Activated naive CD8-positive, alpha-beta T cell treated with anti-CD3 and anti-CD28 coated beads, Interleukin-2, amount 10 ng/mL, durations not matched to agents 7 days and 5 days (primary cell): ENCODE data around the gene STX18. TPM values are rescaled to one million over a fixed set of nuclear protein-coding genes. Genes with fewer than 3 reads are reported as not detected.

Experiments
- ATAC-seq: fragments of 150-1000 bp; cut with Tn5 transposase; one replicate; pipeline ENCODE4 v1.10.0; 2021; ENCODE audit warnings: low read depth, moderate library complexity
- POLR2A ChIA-PET: fragments of 350-600 bp; sonication (Branson Sonifier 250); formaldehyde crosslinking; loops from one replicate; lab custom pipeline; 2021; ENCODE audit warnings: antibody characterized with exemption; lab: Charles Lee
- DNase-seq: peaks from one replicate; pipeline ENCODE4 v3.0.0; 2021
- H3K27ac Mint-ChIP-seq: one replicate; pipeline ENCODE4 v1.8.0; 2022; ENCODE audit warnings: mild to moderate bottlenecking, mixed read lengths
- H3K27me3 Mint-ChIP-seq: one replicate; pipeline ENCODE4 v1.8.0; 2022; ENCODE audit warnings: mild to moderate bottlenecking, moderate library complexity, mixed read lengths
- H3K36me3 Mint-ChIP-seq: one replicate; pipeline ENCODE4 v1.8.0; 2021; ENCODE audit warnings: mild to moderate bottlenecking, mixed read lengths
- H3K4me1 Mint-ChIP-seq: one replicate; pipeline ENCODE4 v1.8.0; 2021; ENCODE audit warnings: mixed read lengths
- H3K4me3 Mint-ChIP-seq: one replicate; pipeline ENCODE4 v1.8.0; 2022; ENCODE audit warnings: mild to moderate bottlenecking, moderate library complexity, mixed read lengths
- H3K9me3 Mint-ChIP-seq: one replicate; pipeline ENCODE4 v1.8.0; 2021; ENCODE audit warnings: mixed read lengths
- total RNA-seq, 2 experiments: library from RNA; stranded (reverse); gene quantifications; one replicate each; pipeline ENCODE4 v1.2.3, GENCODE V29; 2021

The STX18 gene
- total RNA-seq, 2 experiments from 2014 or later, result 26.5 to 27.1 TPM

DNA sequence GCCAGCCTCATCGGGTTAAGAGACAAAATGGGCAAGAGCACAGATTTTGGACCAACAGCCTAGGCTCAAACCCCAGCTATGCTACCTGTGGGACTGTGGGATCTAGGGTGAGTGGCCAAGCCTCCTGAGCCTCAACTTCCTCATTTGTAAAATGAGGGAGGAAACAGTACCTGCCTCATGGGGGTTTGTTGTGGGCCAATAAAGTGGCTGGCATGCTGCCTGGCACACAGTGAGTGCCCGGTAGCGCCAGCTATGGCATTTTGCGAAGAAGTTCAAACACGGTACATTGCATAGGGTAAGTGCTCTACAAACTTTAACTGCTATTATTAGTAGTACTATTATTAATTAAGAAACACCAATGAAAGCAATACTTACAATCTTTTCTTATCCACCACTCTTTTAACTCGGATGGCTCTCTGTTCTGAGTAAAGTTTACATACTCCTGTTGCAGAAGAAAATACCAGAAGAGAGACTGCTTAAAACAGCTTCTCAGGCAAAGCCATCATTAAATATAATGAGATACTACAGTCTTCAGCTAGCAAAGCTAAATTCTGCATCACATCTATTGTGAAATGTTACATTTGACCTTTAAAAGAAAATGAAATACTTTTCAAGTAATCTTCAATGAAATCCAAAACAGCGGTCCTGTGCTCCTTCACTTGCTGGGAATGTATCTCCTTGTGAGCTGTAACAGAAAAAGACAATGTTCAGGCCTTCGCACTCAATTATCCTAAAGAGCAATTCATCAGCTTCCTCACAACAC is 84.9 kb downstream of the STX18 start:
- ATAC-seq (no peak), DNase-seq (no peak)
- H3K4me3 Mint-ChIP-seq, result no peak overlapping the region
- POLR2A ChIA-PET, result no interaction called here
- no peak overlapping the region for H3K27ac Mint-ChIP-seq
- H3K27me3 Mint-ChIP-seq, result no peaks in the 10 kb centered on the region
- no peaks in the 10 kb centered on the region for H3K9me3 Mint-ChIP-seq
- peaks cover 2% of the 10 kb centered on the region for H3K36me3 Mint-ChIP-seq
- H3K4me1 Mint-ChIP-seq, result peaks cover 4% of the 10 kb centered on the region

DNA sequence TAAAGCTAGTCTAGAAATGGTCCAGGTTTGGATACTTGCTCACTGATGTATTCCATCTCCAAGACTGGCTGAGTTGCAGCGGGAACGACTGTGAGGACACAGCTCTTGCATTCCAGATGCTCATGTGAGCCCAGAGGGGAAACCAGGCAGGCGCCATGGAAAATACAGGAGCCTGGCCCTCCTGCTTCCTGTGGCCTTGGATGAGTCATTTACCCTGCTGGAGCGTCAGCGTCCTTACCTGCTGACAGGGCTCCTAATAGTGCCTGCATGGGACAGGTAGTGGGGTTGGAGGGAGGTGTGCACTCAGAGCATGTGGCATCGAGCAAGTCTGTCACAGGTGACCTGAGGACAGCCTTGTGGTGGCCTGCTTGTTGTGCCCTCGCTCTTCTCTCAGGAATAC is 85.5 kb downstream of the STX18 start:
- Mint-ChIP-seq H3K27me3 (no peaks in the 10 kb centered on the region), H3K4me1 (no peaks in the 10 kb centered on the region), H3K27ac (no peak overlapping the region), H3K4me3 (no peak overlapping the region), H3K9me3 (no peaks in the 10 kb centered on the region), H3K36me3 (peaks cover 7% of the 10 kb centered on the region)
- DNase-seq (no peak), ATAC-seq (no peak)
- POLR2A ChIA-PET, result no interaction called here

DNA sequence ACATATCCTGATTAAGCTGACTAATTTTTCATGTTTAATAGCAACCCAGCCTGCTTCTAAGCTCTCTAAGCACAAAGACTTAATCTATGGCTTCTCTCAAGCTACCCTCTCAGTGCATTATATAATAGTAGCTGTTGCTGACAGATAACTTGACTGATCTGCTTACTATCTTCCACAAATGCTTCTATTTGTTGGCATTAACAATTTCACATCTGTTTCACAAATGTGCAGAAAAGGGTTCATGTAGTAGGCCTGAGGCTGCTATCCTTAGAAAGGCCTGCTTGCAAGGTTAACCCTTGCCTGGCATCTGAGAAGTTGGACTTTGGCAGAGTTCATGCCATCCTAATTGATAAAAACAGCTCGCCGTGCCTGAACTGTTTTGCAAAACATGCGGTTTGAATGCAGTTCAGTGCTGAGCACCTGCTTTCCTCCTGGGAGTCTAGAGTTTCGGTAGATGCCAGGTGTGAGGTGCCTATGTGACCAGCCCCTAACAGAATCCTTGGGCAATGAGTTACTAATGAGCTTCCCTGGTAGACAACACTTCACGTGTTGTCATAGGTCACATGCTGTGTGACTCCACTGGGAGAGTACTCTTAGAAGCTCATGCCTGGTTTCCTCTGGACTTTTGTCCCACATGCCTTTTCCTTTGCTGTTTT is 86.5 kb downstream of the STX18 start:
- Mint-ChIP-seq H3K4me1 (no peaks in the 10 kb centered on the region), H3K27me3 (no peaks in the 10 kb centered on the region), H3K27ac (no peak overlapping the region), H3K36me3 (peaks cover 7% of the 10 kb centered on the region), H3K4me3 (no peak overlapping the region), H3K9me3 (no peaks in the 10 kb centered on the region)
- DNase-seq, result no peak
- POLR2A ChIA-PET, result no interaction called here
- no peak for ATAC-seq

DNA sequence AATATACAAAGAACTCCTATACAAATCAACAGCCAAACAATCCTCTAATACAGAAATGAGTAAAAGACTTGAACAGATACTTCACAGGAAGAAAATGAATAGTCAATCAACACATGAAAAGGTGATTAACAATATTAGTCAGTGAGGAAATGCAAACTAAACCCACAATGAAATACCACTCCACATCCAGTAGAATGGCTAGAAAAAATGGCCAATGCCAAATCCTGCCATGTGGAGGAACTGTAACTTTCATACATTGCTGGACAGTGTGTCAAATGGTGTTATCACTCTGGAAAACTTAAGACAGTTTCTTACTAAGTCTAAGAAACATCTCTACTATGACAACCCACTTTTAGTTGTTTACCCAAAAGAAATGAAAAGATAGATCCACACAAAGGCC is 95.4 kb downstream of the STX18 start:
- no peak overlapping the region for H3K27ac Mint-ChIP-seq
- H3K36me3 Mint-ChIP-seq, result peaks cover 9% of the 10 kb centered on the region
- no peaks in the 10 kb centered on the region for H3K27me3 Mint-ChIP-seq
- H3K4me3 Mint-ChIP-seq, result no peak overlapping the region
- DNase-seq, result no peak
- H3K9me3 Mint-ChIP-seq, result no peaks in the 10 kb centered on the region
- no peaks in the 10 kb centered on the region for H3K4me1 Mint-ChIP-seq
- no peak for ATAC-seq
- POLR2A ChIA-PET, result no interaction called here

DNA sequence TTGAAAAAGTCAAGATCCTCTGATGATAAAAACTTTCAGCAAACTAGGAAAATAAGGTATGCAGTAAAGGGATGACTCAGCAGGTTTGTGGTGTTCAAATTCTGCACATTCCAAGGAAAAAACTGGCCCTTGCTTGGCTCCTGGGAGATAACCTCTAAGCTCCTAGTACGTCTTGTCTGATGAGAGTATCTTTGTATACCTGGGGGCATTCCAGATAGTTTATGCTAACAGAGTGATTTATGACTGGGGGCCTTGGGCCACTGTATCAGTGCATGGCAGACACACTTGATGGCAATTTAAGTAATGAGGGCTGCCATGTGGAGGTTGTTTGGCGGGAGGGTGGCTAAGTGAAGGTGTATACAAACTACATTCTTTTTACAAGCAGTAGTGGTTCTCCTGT is 98.0 kb downstream of the STX18 start:
- H3K27ac Mint-ChIP-seq, result no peak overlapping the region

DNA sequence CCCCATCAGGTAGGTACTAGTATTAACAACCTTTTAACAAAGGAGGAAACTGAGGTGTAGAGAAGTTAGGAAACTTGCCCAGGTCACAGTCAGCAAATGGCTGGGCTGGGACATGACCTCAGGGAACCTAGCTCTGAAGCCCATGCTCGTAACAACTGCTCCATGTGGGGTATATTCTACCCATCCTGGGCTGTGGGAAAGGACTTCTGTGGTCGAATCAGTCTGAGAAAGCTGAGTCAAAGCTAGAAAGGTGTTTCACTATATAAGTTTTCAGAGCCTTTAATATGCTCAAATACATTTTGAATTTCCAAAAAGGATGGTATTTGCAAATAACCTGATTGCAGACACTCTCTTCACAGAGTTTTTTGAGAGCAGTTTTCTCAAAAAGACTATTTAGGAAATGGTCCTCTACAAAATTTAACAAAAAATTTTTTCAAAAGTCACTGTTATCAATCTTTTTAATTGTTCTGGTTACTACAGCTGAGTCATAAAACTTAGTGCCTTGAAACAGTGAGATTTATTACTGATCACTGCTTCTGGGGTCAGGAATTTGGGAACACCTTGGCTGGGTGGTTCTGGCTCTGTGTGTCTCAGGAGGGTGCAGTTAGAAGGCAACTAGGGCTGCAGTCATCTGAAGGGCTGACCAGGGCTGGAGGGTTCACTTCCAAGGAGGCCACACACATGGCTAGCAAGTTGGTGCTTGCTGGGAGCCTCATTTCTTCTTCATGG is 101.4 kb downstream of the STX18 start:
- peaks cover 8% of the 10 kb centered on the region for H3K36me3 Mint-ChIP-seq
- DNase-seq (no peak), ATAC-seq (no peak)
- peaks cover 3% of the 10 kb centered on the region for H3K4me1 Mint-ChIP-seq
- no peak overlapping the region for H3K4me3 Mint-ChIP-seq
- H3K27me3 Mint-ChIP-seq, result no peaks in the 10 kb centered on the region
- H3K27ac Mint-ChIP-seq, result no peak overlapping the region
- no peaks in the 10 kb centered on the region for H3K9me3 Mint-ChIP-seq
- POLR2A ChIA-PET, result no interaction called here

More for the DNA sequence above, 98.0 kb downstream of the STX18 start:
- Mint-ChIP-seq H3K27me3 (no peaks in the 10 kb centered on the region), H3K9me3 (no peaks in the 10 kb centered on the region), H3K4me3 (no peak overlapping the region), H3K4me1 (peaks cover 3% of the 10 kb centered on the region), H3K36me3 (peaks cover 8% of the 10 kb centered on the region)
- ATAC-seq, result no peak
- DNase-seq, result no peak
- POLR2A ChIA-PET, result no interaction called here

DNA sequence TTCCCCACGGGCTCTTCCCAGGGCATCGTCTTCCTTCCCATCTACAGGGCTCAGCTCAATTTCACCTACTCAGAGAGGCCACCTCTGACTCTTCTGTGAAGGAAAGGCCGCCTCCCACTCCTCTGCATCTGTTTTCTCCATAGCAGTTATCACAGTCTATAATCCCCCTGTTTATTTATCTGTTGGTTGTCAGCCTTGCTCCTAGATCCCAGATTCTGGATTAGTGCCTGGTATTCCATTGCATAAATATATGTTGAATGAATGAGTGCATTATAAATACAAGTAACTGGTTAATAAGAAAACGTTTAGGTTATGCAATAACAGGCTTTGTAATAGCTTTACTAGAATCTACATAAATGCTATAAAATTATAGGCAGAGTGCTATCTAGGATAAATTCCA is 102.1 kb downstream of the STX18 start:
- POLR2A ChIA-PET, result no interaction called here
- peaks cover 3% of the 10 kb centered on the region for H3K4me1 Mint-ChIP-seq
- no peak overlapping the region for H3K27ac Mint-ChIP-seq
- ATAC-seq (no peak), DNase-seq (no peak)
- H3K27me3 Mint-ChIP-seq, result no peaks in the 10 kb centered on the region
- H3K9me3 Mint-ChIP-seq, result no peaks in the 10 kb centered on the region
- H3K36me3 Mint-ChIP-seq, result peaks cover 7% of the 10 kb centered on the region
- no peak overlapping the region for H3K4me3 Mint-ChIP-seq

DNA sequence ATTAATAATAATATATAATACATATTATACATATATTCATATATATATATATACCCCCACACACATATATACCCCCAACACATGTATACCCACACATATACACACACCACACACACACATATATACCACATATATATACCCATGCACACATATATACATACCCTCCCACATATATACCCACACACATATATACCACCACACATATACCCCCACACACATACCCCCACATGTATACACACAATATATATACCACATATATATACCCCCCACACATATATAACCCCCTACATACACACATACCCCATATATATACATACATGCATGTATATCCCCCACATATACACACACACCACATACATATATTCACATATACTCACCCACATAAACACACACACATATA is 103.0 kb downstream of the STX18 start:
- peaks cover 3% of the 10 kb centered on the region for H3K4me1 Mint-ChIP-seq
- POLR2A ChIA-PET, result no interaction called here
- ATAC-seq, result no peak

DNA sequence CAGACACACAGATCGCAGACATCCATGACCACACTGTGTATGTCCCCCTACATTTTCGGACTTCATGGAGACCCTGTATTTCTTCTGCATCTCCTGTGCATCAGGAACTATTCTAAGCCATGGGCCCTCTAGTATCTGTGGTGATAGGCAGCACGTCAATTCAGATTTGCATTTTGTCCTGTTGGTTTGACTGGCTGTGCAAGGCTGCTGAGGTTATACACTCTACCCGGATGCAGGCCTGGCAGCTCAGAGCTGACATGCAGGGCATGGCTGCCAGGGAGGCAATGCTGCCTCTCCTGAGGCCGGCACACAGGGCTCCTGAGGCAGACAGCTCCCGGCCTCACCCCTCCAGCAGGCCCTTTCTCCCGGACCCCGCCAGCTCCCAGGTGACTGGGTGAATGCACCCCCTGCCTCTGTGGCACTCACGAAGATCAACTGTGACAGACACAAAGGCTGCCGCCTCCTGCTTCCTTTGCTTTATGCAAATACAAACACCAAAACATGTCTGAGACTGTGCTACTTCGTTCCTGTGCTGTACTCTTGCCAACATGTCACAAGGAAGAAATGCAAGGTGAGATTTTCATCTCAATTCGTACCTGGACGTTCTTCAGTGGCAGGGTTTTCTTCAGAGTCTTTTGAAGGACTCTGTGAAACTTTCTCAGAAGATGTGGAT is 103.9 kb downstream of the STX18 start:
- Mint-ChIP-seq H3K36me3 (peaks cover 2% of the 10 kb centered on the region), H3K4me1 (peaks cover 3% of the 10 kb centered on the region), H3K27ac (no peak overlapping the region), H3K9me3 (no peaks in the 10 kb centered on the region), H3K27me3 (no peaks in the 10 kb centered on the region), H3K4me3 (no peak overlapping the region)
- POLR2A ChIA-PET, result no interaction called here
- ATAC-seq, result no peak
- DNase-seq, result no peak

More for the DNA sequence above, 103.0 kb downstream of the STX18 start:
- DNase-seq, result no peak
- no peaks in the 10 kb centered on the region for H3K9me3 Mint-ChIP-seq
- no peak overlapping the region for H3K4me3 Mint-ChIP-seq
- H3K27me3 Mint-ChIP-seq, result no peaks in the 10 kb centered on the region
- H3K27ac Mint-ChIP-seq, result no peak overlapping the region
- H3K36me3 Mint-ChIP-seq, result peaks cover 3% of the 10 kb centered on the region

DNA sequence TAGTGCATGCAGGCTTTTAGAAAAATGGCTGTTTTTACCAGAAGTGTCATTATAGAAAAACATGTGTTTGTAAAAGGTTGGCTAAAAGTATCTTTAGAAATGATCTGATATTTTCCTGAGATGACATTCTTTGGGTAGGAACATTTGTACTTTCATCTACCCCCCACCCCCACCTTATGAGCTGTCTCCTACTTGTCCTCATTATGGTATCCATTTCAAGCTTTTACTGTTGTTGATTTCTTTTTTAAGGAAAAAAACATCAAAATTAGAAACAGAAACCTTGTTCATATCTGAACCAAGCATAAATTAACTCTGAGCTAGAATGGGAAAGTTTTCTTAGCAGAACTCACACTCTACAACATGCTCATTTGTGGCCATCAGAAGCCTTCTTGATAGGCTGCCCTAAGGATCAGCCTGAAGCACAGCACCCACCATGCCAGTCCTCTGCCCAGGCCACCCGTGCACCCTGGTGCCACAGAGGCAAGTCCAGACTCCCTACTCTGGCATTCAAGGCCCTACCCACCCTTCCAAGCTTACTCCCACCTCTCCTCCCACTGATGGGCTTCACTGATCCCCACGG is 105.5 kb downstream of the STX18 start:
- Mint-ChIP-seq H3K36me3 (no peaks in the 10 kb centered on the region), H3K4me1 (peaks cover 3% of the 10 kb centered on the region), H3K4me3 (no peak overlapping the region), H3K9me3 (no peaks in the 10 kb centered on the region), H3K27ac (no peak overlapping the region), H3K27me3 (no peaks in the 10 kb centered on the region)
- ATAC-seq, result no peak
- POLR2A ChIA-PET, result interaction anchor here (0.6 kb wide), 2 partner anchors 12 to 149 kb away, joined by 3 read pairs; no protein-coding TSS in a partner anchor
- no peak for DNase-seq

DNA sequence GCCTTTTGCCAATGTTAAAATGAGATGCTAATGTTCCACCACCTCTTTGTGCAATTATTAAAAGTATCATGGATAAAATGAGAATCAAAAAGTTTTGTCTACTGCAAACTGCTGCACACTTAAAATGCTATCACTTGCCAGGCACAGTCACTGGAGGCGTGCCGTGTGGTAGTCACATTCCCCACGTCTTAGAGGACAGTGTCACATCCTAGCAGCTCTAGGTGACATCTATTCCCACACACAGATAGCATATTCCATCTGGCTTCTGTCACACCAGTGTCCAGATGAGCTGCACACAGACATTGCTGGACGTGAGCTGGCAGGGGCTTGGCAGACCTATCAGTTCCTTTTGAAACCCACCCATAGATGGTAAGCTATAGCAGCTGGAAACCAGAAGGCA is 107.9 kb downstream of the STX18 start:
- POLR2A ChIA-PET, result no interaction called here
- no peak overlapping the region for H3K27ac Mint-ChIP-seq
- H3K9me3 Mint-ChIP-seq, result no peaks in the 10 kb centered on the region
- DNase-seq (no peak), ATAC-seq (no peak)
- H3K36me3 Mint-ChIP-seq, result no peaks in the 10 kb centered on the region
- H3K27me3 Mint-ChIP-seq, result no peaks in the 10 kb centered on the region
- H3K4me3 Mint-ChIP-seq, result no peak overlapping the region
- H3K4me1 Mint-ChIP-seq, result peaks cover 3% of the 10 kb centered on the region

DNA sequence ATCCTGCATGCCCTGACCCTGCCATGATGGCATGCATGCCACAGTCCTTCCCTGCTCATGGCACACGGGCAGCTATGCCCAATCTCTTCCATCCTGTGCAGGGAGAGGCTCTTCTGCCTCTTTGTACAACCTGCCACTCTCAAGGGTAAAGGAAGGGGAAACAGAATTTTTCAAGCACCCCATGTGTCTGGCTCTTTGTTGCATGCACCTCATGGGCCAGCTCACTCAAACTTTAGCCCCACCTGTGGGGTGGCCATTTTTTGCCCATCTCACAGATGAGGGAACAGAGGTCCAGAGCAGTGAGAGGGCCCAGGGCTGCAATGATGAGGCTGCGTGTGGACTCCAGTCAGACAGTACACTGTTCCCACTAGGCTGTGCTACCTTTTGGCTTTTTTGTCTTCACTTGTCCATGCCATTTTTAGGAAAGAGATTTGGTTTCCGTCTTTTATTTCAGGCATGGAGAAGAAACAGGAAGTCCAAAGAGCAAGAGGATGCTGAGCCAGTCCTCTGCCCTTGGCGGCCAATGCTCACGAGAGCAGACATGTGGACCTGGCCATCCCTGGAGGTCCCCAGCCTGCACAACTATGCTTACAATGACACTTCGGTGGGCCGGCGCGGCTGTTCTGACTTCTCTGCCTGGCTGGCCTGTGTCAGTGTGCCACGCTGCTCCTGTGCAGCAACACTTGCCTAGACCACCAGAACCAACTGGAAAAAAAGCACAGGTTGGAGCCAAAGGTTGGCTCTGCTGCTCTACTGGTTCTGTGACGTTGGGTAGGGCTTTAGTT is 109.3 kb downstream of the STX18 start:
- POLR2A ChIA-PET, result no interaction called here
- no peak for DNase-seq
- H3K9me3 Mint-ChIP-seq, result no peaks in the 10 kb centered on the region
- ATAC-seq, result no peak
- H3K4me3 Mint-ChIP-seq, result no peak overlapping the region
- no peaks in the 10 kb centered on the region for H3K27me3 Mint-ChIP-seq
- H3K4me1 Mint-ChIP-seq, result peaks cover 3% of the 10 kb centered on the region
- no peak overlapping the region for H3K27ac Mint-ChIP-seq
- no peaks in the 10 kb centered on the region for H3K36me3 Mint-ChIP-seq
